Keratinocyte (primary cell): ENCODE data around the gene STOX2. TPM values are rescaled to one million over a fixed set of nuclear protein-coding genes. Genes with fewer than 3 reads are reported as not detected.

ENCODE experiments used
- DNase-seq: peaks from one replicate; pipeline ENCODE4 v3.0.0-alpha.2; 2011; ENCODE audit warnings: low read depth, missing footprints, low spot score
- FAIRE-seq: peaks from 2 replicates; lab custom pipeline; 2011; peaks lifted over from hg19 to GRCh38; lab: Jason Lieb, UNC
- H2AFZ ChIP-seq: 2 replicates; pipeline ENCODE4 v1.6.0; 2012; ENCODE audit warnings: low read length, control low read depth, inconsistent platforms; ENCODE audit not compliant: control insufficient read depth
- H3K27ac ChIP-seq: 2 replicates; pipeline ENCODE4 v1.5.1; 2011; ENCODE audit warnings: low read length; ENCODE audit not compliant: control insufficient read depth, insufficient read depth
- H3K27me3 ChIP-seq: 3 replicates; pipeline ENCODE4 v1.6.0; 2011; ENCODE audit warnings: low read length; ENCODE audit not compliant: control insufficient read depth, insufficient read depth; ENCODE audit errors: extremely low read depth
- H3K36me3 ChIP-seq, 2 experiments: 2 replicates in 1 of 2; 3 replicates in 1 of 2; pipeline ENCODE4 v1.5.1; 2011; ENCODE audit warnings: low read length in 2 of 2, mild to moderate bottlenecking in 1 of 2; ENCODE audit not compliant: control insufficient read depth in 2 of 2, insufficient read depth in 2 of 2; ENCODE audit errors: extremely low read depth in 1 of 2
- H3K4me1 ChIP-seq: 3 replicates; pipeline ENCODE4 v1.5.1; 2011; ENCODE audit warnings: low read length; ENCODE audit not compliant: control insufficient read depth, insufficient read depth; ENCODE audit errors: extremely low read depth
- H3K4me2 ChIP-seq: 3 replicates; pipeline ENCODE4 v1.6.0; 2011; ENCODE audit warnings: low read depth, low read length; ENCODE audit not compliant: control insufficient read depth, insufficient read depth; ENCODE audit errors: extremely low read depth
- H3K4me3 ChIP-seq, 3 experiments: fragments of 200-600 bp in 1 of 3; sonication (generic) in 1 of 3; 2 replicates in 2 of 3; 3 replicates in 1 of 3; pipeline ENCODE4 v1.5.1; 2011 to 2016; ENCODE audit warnings: low read length in 3 of 3, mild to moderate bottlenecking in 3 of 3, control low read depth in 2 of 3, inconsistent platforms in 1 of 3, low read depth in 1 of 3, mixed read lengths in 1 of 3, mixed run types in 1 of 3, moderate library complexity in 1 of 3; ENCODE audit not compliant: control insufficient read depth in 2 of 3, insufficient read depth in 2 of 3; ENCODE audit errors: extremely low read depth in 1 of 3
- H3K79me2 ChIP-seq: 2 replicates; pipeline ENCODE4 v1.6.0; 2012; ENCODE audit warnings: low read length; ENCODE audit not compliant: control insufficient read depth, insufficient read depth
- H3K9ac ChIP-seq: 3 replicates; pipeline ENCODE4 v1.6.0; 2011; ENCODE audit warnings: low read length; ENCODE audit not compliant: control insufficient read depth, insufficient read depth; ENCODE audit errors: extremely low read depth
- H3K9me1 ChIP-seq: 3 replicates; pipeline ENCODE4 v1.6.0; 2011; ENCODE audit warnings: low read length; ENCODE audit not compliant: control insufficient read depth, insufficient read depth; ENCODE audit errors: extremely low read depth
- H3K9me3 ChIP-seq: 2 replicates; pipeline ENCODE4 v1.5.1; 2012; ENCODE audit warnings: low read depth, low read length; ENCODE audit not compliant: control insufficient read depth
- H4K20me1 ChIP-seq: 3 replicates; pipeline ENCODE4 v1.6.0; 2011; ENCODE audit warnings: low read length; ENCODE audit not compliant: control insufficient read depth, insufficient read depth; ENCODE audit errors: extremely low read depth
- CTCF ChIP-seq, 3 experiments: IDR thresholded peaks in 1 of 3; conservative IDR thresholded peaks in 1 of 3; optimal IDR thresholded peaks in 1 of 3; 2 replicates in 2 of 3; 3 replicates in 1 of 3; pipeline versions ENCODE3 to v1.5.1; 2011; ENCODE audit warnings: low read length in 3 of 3, mild to moderate bottlenecking in 3 of 3, moderate library complexity in 2 of 3, control low read depth in 1 of 3, inconsistent platforms in 1 of 3; ENCODE audit not compliant: insufficient read depth in 2 of 3; ENCODE audit errors: extremely low read depth in 1 of 3
- EZH2 ChIP-seq: IDR thresholded peaks from one replicate; pipeline ENCODE4 v1.6.1; 2012; ENCODE audit warnings: inconsistent platforms, mild to moderate bottlenecking, low read length, moderate library complexity
- dilution Hi-C: fragments of 300-500 bp; cut with MboI; formaldehyde crosslinking; loops from one replicate; pipeline ENCODE4 v1.7.0; 2020; ENCODE audit warnings: low sequenced_read_pairs; ENCODE audit not compliant: extremely low pct_ligation_motif_present
- polyA plus RNA-seq, 5 experiments: library from polyadenylated mRNA; depleted of rRNA in 3 of 5; stranded (reverse) in 3 of 5; stranded (forward) in 1 of 5; unstranded in 1 of 5; fragments of >200 nt; gene quantifications; 1 replicate in 1 of 5; 2 replicates in 3 of 5; 3 replicates in 1 of 5; pipeline versions ENCODE4 v1.2.1 to v1.2.3, GENCODE V29; 2011 to 2012; ENCODE audit warnings: missing spikeins in 2 of 5, low read depth in 1 of 5, low replicate concordance in 1 of 5

STOX2 gene
- polyA plus RNA-seq, 1 donor (not counting 4 experiments of a cell fraction or from before 2014, with no cell fraction given), result 1.6 TPM

- Histone ChIP-seq H3K9ac (no peak overlapping the region), H3K27ac (no peak overlapping the region), H3K9me3 (no peaks in the 10 kb centered on the region)
Observed at GRCh38 chr4:183996868-183997267, 91.8 kb downstream of the STOX2 start.

GRCh38 chr4:183999435-183999834, 94.3 kb downstream of the STOX2 start:
- TF ChIP-seq CTCF (optimal IDR thresholded peaks at IDR 0.05 in 1 of 3, IDR thresholded peaks at IDR 0.05 in 1 of 3, conservative IDR thresholded peaks at IDR 0.05 in 1 of 3; ENCODE audit: extremely low read depth in 1 of 3, insufficient read depth in 2 of 3, low read length in 3 of 3) (no peak), EZH2 (no peak)
- Histone ChIP-seq H3K36me3 (no peaks in the 10 kb centered on the region), H4K20me1 (no peaks in the 10 kb centered on the region), H3K9me3 (no peaks in the 10 kb centered on the region), H3K27me3 (no peaks in the 10 kb centered on the region), H3K9ac (no peak overlapping the region), H3K79me2 (no peaks in the 10 kb centered on the region), H2AFZ (no peak overlapping the region), H3K4me3 (no peak overlapping the region), H3K4me2 (no peak overlapping the region), H3K9me1 (no peaks in the 10 kb centered on the region), H3K4me1 (no peaks in the 10 kb centered on the region), H3K27ac (no peak overlapping the region)
- DNase-seq (no peak), FAIRE-seq (no peak)
- dilution Hi-C loops, result no loop called here

More at GRCh38 chr4:183996868-183997267, 91.8 kb downstream of the STOX2 start:
- Histone ChIP-seq H3K9me1 (no peaks in the 10 kb centered on the region), H3K27me3 (no peaks in the 10 kb centered on the region), H4K20me1 (no peaks in the 10 kb centered on the region), H3K4me1 (no peaks in the 10 kb centered on the region), H3K36me3 (no peaks in the 10 kb centered on the region), H2AFZ (no peak overlapping the region), H3K4me2 (no peak overlapping the region), H3K4me3 (no peak overlapping the region), H3K79me2 (no peaks in the 10 kb centered on the region)
- dilution Hi-C loops, result no loop called here
- DNase-seq, result no peak
- no peak for FAIRE-seq
- TF ChIP-seq CTCF (optimal IDR thresholded peaks at IDR 0.05 in 1 of 3, IDR thresholded peaks at IDR 0.05 in 1 of 3, conservative IDR thresholded peaks at IDR 0.05 in 1 of 3; ENCODE audit: extremely low read depth in 1 of 3, insufficient read depth in 2 of 3, low read length in 3 of 3), result no peak
- no peak for TF ChIP-seq EZH2
